IMR-90 (cell line): ENCODE results near the gene ARHGEF12. TPM values are rescaled to one million over a fixed set of nuclear protein-coding genes. Genes with fewer than 3 reads are reported as not detected.

ENCODE experiments used
- ATAC-seq: fragments of 200-7000 bp; cut with Tn5 transposase; 2 replicates; pipeline ENCODE4 v1.9.1; 2020; ENCODE audit warnings: low read depth, mild to moderate bottlenecking, moderate library complexity
- BruUV-seq: library from RNA; stranded (reverse); fragments of 400-500 nt; replicated peaks from 2 replicates; lab custom pipeline; 2021; lab: Mats Ljungman, UMichigan
- CTCF ChIA-PET: fragments of 300-600 bp; formaldehyde crosslinking; extraction: SDS; loops from one replicate; lab custom pipeline; 2021; ENCODE audit warnings: antibody characterized with exemption; lab: Yijun Ruan, JAX
- POLR2A ChIA-PET: fragments of 300-600 bp; sonication (Branson Sonifier 250); formaldehyde crosslinking; loops from one replicate; lab custom pipeline; 2022; ENCODE audit warnings: antibody characterized with exemption; ENCODE audit not compliant: unreplicated experiment; lab: Charles Lee
- DNase-seq: peaks from one replicate; pipeline ENCODE4 v3.0.0; 2013
- H2AFZ ChIP-seq: replicated peaks from 2 replicates; pipeline ENCODE3; 2013; ENCODE audit warnings: low read length, mild to moderate bottlenecking; ENCODE audit not compliant: poor library complexity
- H2AK5ac ChIP-seq: 2 replicates; pipeline ENCODE4 v1.6.1; 2013; ENCODE audit warnings: low read depth, low read length, inconsistent platforms
- H2AK9ac ChIP-seq: replicated peaks from 2 replicates; pipeline ENCODE3; 2013; ENCODE audit warnings: mild to moderate bottlenecking, low read depth, low read length, moderate library complexity; ENCODE audit not compliant: poor library complexity
- H2BK120ac ChIP-seq: 2 replicates; pipeline ENCODE4 v1.6.1; 2013; ENCODE audit warnings: low read depth, low read length, inconsistent platforms
- H2BK15ac ChIP-seq: 3 replicates; pipeline ENCODE4 v1.6.1; 2013; ENCODE audit warnings: low read depth, low read length, inconsistent platforms
- H2BK20ac ChIP-seq: 2 replicates; pipeline ENCODE4 v1.6.1; 2013; ENCODE audit warnings: low read depth, mild to moderate bottlenecking, inconsistent platforms, low read length, moderate library complexity
- H2BK5ac ChIP-seq: 2 replicates; pipeline ENCODE4 v1.6.1; 2013; ENCODE audit warnings: mild to moderate bottlenecking, low read depth, low read length, inconsistent platforms; ENCODE audit not compliant: poor library complexity, severe bottlenecking
- H3K14ac ChIP-seq: replicated peaks from 2 replicates; pipeline ENCODE4 v1.6.1; 2013; ENCODE audit warnings: low read depth, low read length, inconsistent platforms
- H3K18ac ChIP-seq: 2 replicates; pipeline ENCODE4 v1.6.1; 2013; ENCODE audit warnings: low read depth, low read length, control low read depth
- H3K23ac ChIP-seq: 2 replicates; pipeline ENCODE4 v1.6.1; 2013; ENCODE audit warnings: low read depth, low read length, inconsistent platforms
- H3K27ac ChIP-seq: 2 replicates; pipeline ENCODE4 v1.5.1; 2013; ENCODE audit warnings: mild to moderate bottlenecking, control low read depth, low read length; ENCODE audit not compliant: insufficient read depth
- H3K27me3 ChIP-seq: 2 replicates; pipeline ENCODE4 v1.6.1; 2013; ENCODE audit warnings: low read length; ENCODE audit not compliant: control insufficient read depth, insufficient read depth
- H3K36me3 ChIP-seq: 2 replicates; pipeline ENCODE4 v1.6.1; 2013; ENCODE audit warnings: low read length, mixed read lengths; ENCODE audit not compliant: control insufficient read depth, insufficient read depth
- H3K4ac ChIP-seq: 2 replicates; pipeline ENCODE4 v1.6.1; 2013; ENCODE audit warnings: low read depth, low read length, inconsistent platforms
- H3K4me1 ChIP-seq: 2 replicates; pipeline ENCODE4 v1.6.1; 2013; ENCODE audit warnings: low read length, mixed read lengths; ENCODE audit not compliant: control insufficient read depth, insufficient read depth
- H3K4me2 ChIP-seq: 2 replicates; pipeline ENCODE4 v1.6.1; 2013; ENCODE audit warnings: low read depth, mild to moderate bottlenecking, control low read depth, low read length, moderate library complexity
- H3K4me3 ChIP-seq: 2 replicates; pipeline ENCODE4 v1.5.1; 2013; ENCODE audit warnings: low read depth, mild to moderate bottlenecking, control low read depth, low read length, moderate library complexity; ENCODE audit not compliant: insufficient read depth
- H3K56ac ChIP-seq: 2 replicates; pipeline ENCODE4 v1.6.1; 2013; ENCODE audit warnings: low read length, inconsistent platforms; ENCODE audit not compliant: insufficient read depth; ENCODE audit errors: extremely low read depth
- H3K79me1 ChIP-seq, 2 experiments: 2 replicates each; pipeline ENCODE4 v1.6.1; 2013; ENCODE audit warnings: low read length in 2 of 2, inconsistent platforms in 1 of 2, low read depth in 1 of 2
- H3K9ac ChIP-seq: 2 replicates; pipeline ENCODE4 v1.6.1; 2013; ENCODE audit warnings: low read depth, low read length, control low read depth
- H3K9me1 ChIP-seq: 2 replicates; pipeline ENCODE4 v1.6.1; 2013; ENCODE audit warnings: low read length, inconsistent platforms; ENCODE audit not compliant: insufficient read depth
- H3K9me3 ChIP-seq: 2 replicates; pipeline ENCODE4 v1.6.1; 2013; ENCODE audit warnings: low read length; ENCODE audit not compliant: control insufficient read depth, insufficient read depth
- H4K20me1 ChIP-seq: 2 replicates; pipeline ENCODE4 v1.6.1; 2013; ENCODE audit warnings: low read length, inconsistent platforms; ENCODE audit not compliant: insufficient read depth
- H4K5ac ChIP-seq: 2 replicates; pipeline ENCODE4 v1.6.1; 2013; ENCODE audit warnings: mild to moderate bottlenecking, low read depth, low read length, control low read depth
- H4K8ac ChIP-seq, 2 experiments: 2 replicates each; pipeline ENCODE4 v1.6.1; 2013; ENCODE audit warnings: low read depth in 2 of 2, low read length in 2 of 2, control low read depth in 1 of 2, inconsistent platforms in 1 of 2
- H4K91ac ChIP-seq: 2 replicates; pipeline ENCODE4 v1.6.1; 2013; ENCODE audit warnings: low read depth, low read length, inconsistent platforms; ENCODE audit not compliant: insufficient read depth
- BHLHE40 ChIP-seq: fragments of 150-350 bp; IDR thresholded peaks from 2 replicates; pipeline ENCODE4 v1.6.1; 2016; ENCODE audit warnings: mild to moderate bottlenecking, low read depth, low read length
- CEBPB ChIP-seq: IDR thresholded peaks from 2 replicates; pipeline ENCODE4 v1.6.1; 2012; ENCODE audit warnings: low read depth, low read length, improper control_type of control experiment
- CHD1 ChIP-seq: IDR thresholded peaks from 2 replicates; pipeline ENCODE4 v1.6.1; 2012; ENCODE audit warnings: low read depth, low read length, improper control_type of control experiment
- CTCF ChIP-seq: conservative IDR thresholded peaks from 2 replicates; pipeline ENCODE4 v1.5.1; 2012; ENCODE audit warnings: mild to moderate bottlenecking, low read depth, low read length, improper control_type of control experiment
- FOS ChIP-seq: fragments of 150-350 bp; IDR thresholded peaks from 2 replicates; pipeline ENCODE4 v1.6.1; 2016; ENCODE audit warnings: low read depth, low read length
- MAFK ChIP-seq: IDR thresholded peaks from 2 replicates; pipeline ENCODE4 v1.6.1; 2012; ENCODE audit warnings: low read depth, low read length, improper control_type of control experiment
- MAZ ChIP-seq: IDR thresholded peaks from 2 replicates; pipeline ENCODE4 v1.6.1; 2012; ENCODE audit warnings: low read depth, mild to moderate bottlenecking, low read length, improper control_type of control experiment, moderate library complexity, borderline replicate concordance
- MXI1 ChIP-seq: IDR thresholded peaks from 2 replicates; pipeline ENCODE4 v1.6.1; 2012; ENCODE audit warnings: low read depth, mild to moderate bottlenecking, low read length, moderate library complexity, borderline replicate concordance
- NFE2L2 ChIP-seq: fragments of 150-350 bp; IDR thresholded peaks from 2 replicates; pipeline ENCODE4 v1.6.1; 2016; ENCODE audit warnings: low read depth, mild to moderate bottlenecking, low read length
- POLR2A ChIP-seq: IDR thresholded peaks from 2 replicates; pipeline ENCODE4 v1.6.1; 2012; ENCODE audit warnings: mild to moderate bottlenecking, low read depth, low read length
- RAD21 ChIP-seq: IDR thresholded peaks from 2 replicates; pipeline ENCODE4 v1.6.1; 2012; ENCODE audit warnings: low read length, improper control_type of control experiment
- RCOR1 ChIP-seq: IDR thresholded peaks from 2 replicates; pipeline ENCODE4 v1.6.1; 2012; ENCODE audit warnings: mild to moderate bottlenecking, low read length, improper control_type of control experiment; ENCODE audit not compliant: insufficient replicate concordance
- RFX5 ChIP-seq: IDR thresholded peaks from 2 replicates; pipeline ENCODE4 v1.8.0; 2012; ENCODE audit warnings: low read depth, mild to moderate bottlenecking, low read length, moderate library complexity
- SMC3 ChIP-seq: fragments of 150-350 bp; IDR thresholded peaks from 2 replicates; pipeline ENCODE4 v1.6.1; 2016; ENCODE audit warnings: low read depth, mild to moderate bottlenecking, antibody characterized with exemption, low read length, moderate library complexity
- WGBS, 2 experiments: methylation state at CpG; one replicate each; pipeline versions ENCODE4 v1.1.5 to v1.1.7; 2013; ENCODE audit warnings: missing lambda C conversion rate in 2 of 2; ENCODE audit not compliant: insufficient read length in 1 of 2; ENCODE audit errors: extremely low coverage in 2 of 2; 5-methylcytosine and 5-hydroxymethylcytosine counted together
- dilution Hi-C: fragments of 300-500 bp; cut with HindIII; formaldehyde crosslinking; loops from one replicate; pipeline ENCODE4 v1.14.3; 2018; ENCODE audit warnings: low sequenced_read_pairs; ENCODE audit not compliant: unreplicated experiment
- in situ Hi-C: fragments of 300-500 bp; cut with MboI; formaldehyde crosslinking; loops from 3 replicates; pipeline ENCODE4 v1.14.3; 2019; ENCODE audit warnings: low sequenced_read_pairs, inconsistent platforms, mixed read lengths
- intact Hi-C: fragments of 100-400 bp; cut with micrococcal nuclease; formaldehyde crosslinking; loops from 2 replicates; pipeline ENCODE4 v1.10.0; 2022
- polyA plus RNA-seq, 3 experiments: library from polyadenylated mRNA; depleted of rRNA; stranded (reverse); fragments of >200 nt; gene quantifications; 2 replicates each; pipeline ENCODE4 v1.2.3, GENCODE V29; 2012; ENCODE audit warnings: low replicate concordance in 1 of 3
- total RNA-seq: library from RNA; depleted of rRNA; stranded (reverse); fragments of >200 nt; gene quantifications from 2 replicates; pipeline ENCODE4 v1.2.3, GENCODE V29; 2012

Gene ARHGEF12
- total and polyA plus RNA-seq, 2 of the 4 experiments (the other 2 are of a cell fraction): 25.5 to 115 TPM

GRCh38 chr11:120376547-120377182, 40.5 kb downstream of the ARHGEF12 start:
- no peak for DNase-seq
- Histone ChIP-seq H4K91ac (no peak overlapping the region), H4K5ac (no peak overlapping the region), H2AK5ac (no peak overlapping the region), H3K56ac (no peak overlapping the region), H3K27me3 (no peaks in the 10 kb centered on the region), H3K18ac (no peak overlapping the region), H4K8ac (no peak overlapping the region), H2AFZ (no peak overlapping the region), H2BK120ac (no peak overlapping the region), H3K23ac (no peak overlapping the region), H4K20me1 (peaks cover 76% of the 10 kb centered on the region; the same call in 1 of the 2 replicates), H3K79me1 (peaks cover 3 to 50% of the 10 kb centered on the region in 2 experiments; a peak in 3 of 4 replicates), H2BK20ac (no peak overlapping the region), H3K9me3 (peaks cover 3% of the 10 kb centered on the region), H3K14ac (no peak overlapping the region), H2BK15ac (no peak overlapping the region), H3K9me1 (peaks cover 3% of the 10 kb centered on the region), H2BK5ac (no peak overlapping the region), H3K36me3 (no peaks in the 10 kb centered on the region), H3K4me3 (no peak overlapping the region), H3K4me1 (peaks cover 9% of the 10 kb centered on the region), H3K9ac (no peak overlapping the region), H3K4ac (no peak overlapping the region), H3K4me2 (no peak overlapping the region), H3K27ac (no peak overlapping the region), H2AK9ac (no peak overlapping the region)
- CTCF ChIA-PET: interaction anchor here (0.6 kb wide), 1 partner anchor 16 kb away, joined by 4 read pairs; no protein-coding TSS in a partner anchor
- no TSS peak for BruUV-seq
- ATAC-seq: no peak
- intact Hi-C loops: no loop called here
- in situ Hi-C loops: no loop called here
- WGBS, 2 experiments: no CpG with 5 or more reads among the region's 6 CpGs
- dilution Hi-C loops: no loop called here
- POLR2A ChIA-PET: no interaction called here
- TF ChIP-seq CEBPB: no peak
- no peak for TF ChIP-seq SMC3
- no peak for TF ChIP-seq POLR2A
- TF ChIP-seq RAD21: no peak
- TF ChIP-seq NFE2L2: no peak
- TF ChIP-seq BHLHE40: no peak
- no peak for TF ChIP-seq MXI1
- no peak for TF ChIP-seq MAZ
- no peak for TF ChIP-seq FOS
- TF ChIP-seq MAFK: no peak
- TF ChIP-seq RFX5: no peak
- TF ChIP-seq RCOR1: no peak
- TF ChIP-seq CTCF: no peak
- no peak for TF ChIP-seq CHD1
